ENCODE measurements around the gene PIK3C2B.

DNA sequence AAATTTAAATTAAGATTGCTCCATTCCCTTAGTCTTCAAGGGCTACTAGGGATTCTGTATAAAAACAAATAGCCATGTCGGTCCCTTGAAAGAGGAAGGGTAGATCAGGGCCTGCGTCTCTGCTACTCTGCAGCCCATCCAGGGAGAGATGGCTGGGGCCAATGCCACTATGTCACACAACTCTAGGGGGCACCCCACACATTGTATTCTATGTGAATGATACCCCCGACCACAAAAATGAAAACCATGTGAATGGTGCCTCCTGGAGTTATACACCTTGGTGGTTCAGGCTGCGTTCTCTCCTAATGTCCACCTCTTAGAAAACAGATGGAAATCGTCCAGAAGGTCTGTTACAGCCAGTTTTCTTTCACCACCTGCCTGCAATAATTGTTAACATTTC lies 18.0 kb downstream of the PIK3C2B start:
- TF ChIP-seq HDGF (IDR thresholded peaks at IDR 0.05; ENCODE audit: borderline replicate concordance) (no peak), SP1 (IDR thresholded peaks at IDR 0.05) (no peak), ELF4 (IDR thresholded peaks at IDR 0.05) (no peak), FOXM1 (IDR thresholded peaks at IDR 0.05; ENCODE audit: borderline replicate concordance) (no peak), ARNT (IDR thresholded peaks at IDR 0.05) (no peak), BHLHE40 (IDR thresholded peaks at IDR 0.05; ENCODE audit: borderline replicate concordance) (no peak), ZNF384 (IDR thresholded peaks at IDR 0.05) (no peak), NFRKB (IDR thresholded peaks at IDR 0.05) (no peak), CTBP1 (IDR thresholded peaks at IDR 0.05; ENCODE audit: borderline replicate concordance) (no peak), SUZ12 (IDR thresholded peaks at IDR 0.05) (no peak)
